H1 (cell line): Measurements from ENCODE around the gene WDFY4. TPM values are rescaled to one million over a fixed set of nuclear protein-coding genes. Genes with fewer than 3 reads are reported as not detected.

ENCODE experiments used
- ASH2L ChIP-seq: fragments of 200-600, 300-600 bp; sonication (generic); IDR thresholded peaks from one replicate; pipeline ENCODE4 v1.7.1; 2017; ENCODE audit warnings: low read length
- CREB1 ChIP-seq: IDR thresholded peaks from 2 replicates; pipeline ENCODE4 v1.6.1; 2012; ENCODE audit warnings: inconsistent platforms
- POLR2A ChIP-seq, 2 experiments: IDR thresholded peaks; 1 replicate in 1 of 2; 2 replicates in 1 of 2; pipeline ENCODE4 v1.6.1; 2011; ENCODE audit warnings: low read depth in 2 of 2, low read length in 2 of 2, mild to moderate bottlenecking in 2 of 2; ENCODE audit errors: control extremely low read depth in 1 of 2
- polyA plus RNA-seq, 7 experiments: library from polyadenylated mRNA; depleted of rRNA in 3 of 7; stranded (reverse) in 5 of 7; unstranded in 2 of 7; fragments of >200 nt in 5 of 7; fragments of 200-250 nt in 2 of 7; gene quantifications; 1 replicate in 5 of 7; 2 replicates in 1 of 7; 4 replicates in 1 of 7; pipeline versions ENCODE4 v1.2.1 to v1.2.3, GENCODE V29; 2011 to 2013; ENCODE audit warnings: missing spikeins in 2 of 7, mixed read lengths in 2 of 7
- total RNA-seq: library from RNA; stranded (reverse); fragmentation: NEBNext Ultra II Directional; extraction: Animal tissue kit (Norgen Biotek cat#: 25700); gene quantifications from 2 replicates; pipeline ENCODE4 v1.2.1, GENCODE V29; 2021
- TF ChIP-seq, protein P1 (sequence below): fragments of 300-600 bp; sonication (generic); IDR thresholded peaks from 2 replicates; pipeline ENCODE4 v1.7.1; 2012; ENCODE audit warnings: low read length, moderate library complexity, mild to moderate bottlenecking, inconsistent platforms; ENCODE audit not compliant: insufficient replicate concordance

WDFY4 gene
- total and polyA plus RNA-seq, 2 of the 8 experiments (the other 6 are each of a cell fraction or from before 2014, with no cell fraction given), result not detected

GRCh38 chr10:48947690-48948469 lies 263.2 kb downstream of the WDFY4 start (continued):
- TF ChIP-seq CREB1, result no peak
- TF ChIP-seq, protein P1, sequence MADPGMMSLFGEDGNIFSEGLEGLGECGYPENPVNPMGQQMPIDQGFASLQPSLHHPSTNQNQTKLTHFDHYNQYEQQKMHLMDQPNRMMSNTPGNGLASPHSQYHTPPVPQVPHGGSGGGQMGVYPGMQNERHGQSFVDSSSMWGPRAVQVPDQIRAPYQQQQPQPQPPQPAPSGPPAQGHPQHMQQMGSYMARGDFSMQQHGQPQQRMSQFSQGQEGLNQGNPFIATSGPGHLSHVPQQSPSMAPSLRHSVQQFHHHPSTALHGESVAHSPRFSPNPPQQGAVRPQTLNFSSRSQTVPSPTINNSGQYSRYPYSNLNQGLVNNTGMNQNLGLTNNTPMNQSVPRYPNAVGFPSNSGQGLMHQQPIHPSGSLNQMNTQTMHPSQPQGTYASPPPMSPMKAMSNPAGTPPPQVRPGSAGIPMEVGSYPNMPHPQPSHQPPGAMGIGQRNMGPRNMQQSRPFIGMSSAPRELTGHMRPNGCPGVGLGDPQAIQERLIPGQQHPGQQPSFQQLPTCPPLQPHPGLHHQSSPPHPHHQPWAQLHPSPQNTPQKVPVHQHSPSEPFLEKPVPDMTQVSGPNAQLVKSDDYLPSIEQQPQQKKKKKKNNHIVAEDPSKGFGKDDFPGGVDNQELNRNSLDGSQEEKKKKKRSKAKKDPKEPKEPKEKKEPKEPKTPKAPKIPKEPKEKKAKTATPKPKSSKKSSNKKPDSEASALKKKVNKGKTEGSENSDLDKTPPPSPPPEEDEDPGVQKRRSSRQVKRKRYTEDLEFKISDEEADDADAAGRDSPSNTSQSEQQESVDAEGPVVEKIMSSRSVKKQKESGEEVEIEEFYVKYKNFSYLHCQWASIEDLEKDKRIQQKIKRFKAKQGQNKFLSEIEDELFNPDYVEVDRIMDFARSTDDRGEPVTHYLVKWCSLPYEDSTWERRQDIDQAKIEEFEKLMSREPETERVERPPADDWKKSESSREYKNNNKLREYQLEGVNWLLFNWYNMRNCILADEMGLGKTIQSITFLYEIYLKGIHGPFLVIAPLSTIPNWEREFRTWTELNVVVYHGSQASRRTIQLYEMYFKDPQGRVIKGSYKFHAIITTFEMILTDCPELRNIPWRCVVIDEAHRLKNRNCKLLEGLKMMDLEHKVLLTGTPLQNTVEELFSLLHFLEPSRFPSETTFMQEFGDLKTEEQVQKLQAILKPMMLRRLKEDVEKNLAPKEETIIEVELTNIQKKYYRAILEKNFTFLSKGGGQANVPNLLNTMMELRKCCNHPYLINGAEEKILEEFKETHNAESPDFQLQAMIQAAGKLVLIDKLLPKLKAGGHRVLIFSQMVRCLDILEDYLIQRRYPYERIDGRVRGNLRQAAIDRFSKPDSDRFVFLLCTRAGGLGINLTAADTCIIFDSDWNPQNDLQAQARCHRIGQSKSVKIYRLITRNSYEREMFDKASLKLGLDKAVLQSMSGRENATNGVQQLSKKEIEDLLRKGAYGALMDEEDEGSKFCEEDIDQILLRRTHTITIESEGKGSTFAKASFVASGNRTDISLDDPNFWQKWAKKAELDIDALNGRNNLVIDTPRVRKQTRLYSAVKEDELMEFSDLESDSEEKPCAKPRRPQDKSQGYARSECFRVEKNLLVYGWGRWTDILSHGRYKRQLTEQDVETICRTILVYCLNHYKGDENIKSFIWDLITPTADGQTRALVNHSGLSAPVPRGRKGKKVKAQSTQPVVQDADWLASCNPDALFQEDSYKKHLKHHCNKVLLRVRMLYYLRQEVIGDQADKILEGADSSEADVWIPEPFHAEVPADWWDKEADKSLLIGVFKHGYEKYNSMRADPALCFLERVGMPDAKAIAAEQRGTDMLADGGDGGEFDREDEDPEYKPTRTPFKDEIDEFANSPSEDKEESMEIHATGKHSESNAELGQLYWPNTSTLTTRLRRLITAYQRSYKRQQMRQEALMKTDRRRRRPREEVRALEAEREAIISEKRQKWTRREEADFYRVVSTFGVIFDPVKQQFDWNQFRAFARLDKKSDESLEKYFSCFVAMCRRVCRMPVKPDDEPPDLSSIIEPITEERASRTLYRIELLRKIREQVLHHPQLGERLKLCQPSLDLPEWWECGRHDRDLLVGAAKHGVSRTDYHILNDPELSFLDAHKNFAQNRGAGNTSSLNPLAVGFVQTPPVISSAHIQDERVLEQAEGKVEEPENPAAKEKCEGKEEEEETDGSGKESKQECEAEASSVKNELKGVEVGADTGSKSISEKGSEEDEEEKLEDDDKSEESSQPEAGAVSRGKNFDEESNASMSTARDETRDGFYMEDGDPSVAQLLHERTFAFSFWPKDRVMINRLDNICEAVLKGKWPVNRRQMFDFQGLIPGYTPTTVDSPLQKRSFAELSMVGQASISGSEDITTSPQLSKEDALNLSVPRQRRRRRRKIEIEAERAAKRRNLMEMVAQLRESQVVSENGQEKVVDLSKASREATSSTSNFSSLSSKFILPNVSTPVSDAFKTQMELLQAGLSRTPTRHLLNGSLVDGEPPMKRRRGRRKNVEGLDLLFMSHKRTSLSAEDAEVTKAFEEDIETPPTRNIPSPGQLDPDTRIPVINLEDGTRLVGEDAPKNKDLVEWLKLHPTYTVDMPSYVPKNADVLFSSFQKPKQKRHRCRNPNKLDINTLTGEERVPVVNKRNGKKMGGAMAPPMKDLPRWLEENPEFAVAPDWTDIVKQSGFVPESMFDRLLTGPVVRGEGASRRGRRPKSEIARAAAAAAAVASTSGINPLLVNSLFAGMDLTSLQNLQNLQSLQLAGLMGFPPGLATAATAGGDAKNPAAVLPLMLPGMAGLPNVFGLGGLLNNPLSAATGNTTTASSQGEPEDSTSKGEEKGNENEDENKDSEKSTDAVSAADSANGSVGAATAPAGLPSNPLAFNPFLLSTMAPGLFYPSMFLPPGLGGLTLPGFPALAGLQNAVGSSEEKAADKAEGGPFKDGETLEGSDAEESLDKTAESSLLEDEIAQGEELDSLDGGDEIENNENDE, result no peak
- no peak for TF ChIP-seq POLR2A (IDR thresholded peaks at IDR 0.05; ENCODE audit: control extremely low read depth in 1 of 2, low read depth in 2 of 2, low read length in 2 of 2)
- no peak for TF ChIP-seq ASH2L
- TF ChIP-seq, all 59 proteins: peak for 0
